HG02678 (cell line): ENCODE measurements around the gene PRR12.

Source experiments
- ATAC-seq: cut with Tn5 transposase; IDR thresholded peaks from one replicate; pipeline ENCODE4 v1.9.1; 2021; ENCODE audit warnings: mild to moderate bottlenecking, moderate library complexity; ENCODE audit not compliant: unreplicated experiment

PRR12 gene

GRCh38 chr19:49564616-49565045 lies 26.4 kb upstream of the PRR12 start:
- ATAC-seq: no peak

DNA sequence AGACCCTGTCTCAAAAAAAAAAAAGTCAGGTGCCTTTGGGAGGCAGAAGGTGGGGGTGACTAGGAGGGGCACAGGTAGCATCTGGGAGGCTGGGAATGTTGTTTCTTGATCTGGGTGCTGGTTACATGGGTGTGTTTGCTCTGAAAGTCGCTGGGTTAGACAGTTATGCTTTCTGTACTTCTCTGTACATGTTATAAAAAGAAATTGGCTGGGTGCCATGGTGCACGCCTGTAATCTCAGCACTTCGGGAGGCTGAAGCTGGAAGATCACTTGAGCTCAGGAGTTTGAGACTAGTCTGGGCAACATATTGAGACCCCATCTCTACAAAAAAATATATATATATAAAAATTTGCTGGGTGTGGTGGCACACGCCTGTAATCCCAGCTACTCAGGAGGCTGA lies 25.7 kb upstream of the PRR12 start:
- no peak for ATAC-seq

DNA sequence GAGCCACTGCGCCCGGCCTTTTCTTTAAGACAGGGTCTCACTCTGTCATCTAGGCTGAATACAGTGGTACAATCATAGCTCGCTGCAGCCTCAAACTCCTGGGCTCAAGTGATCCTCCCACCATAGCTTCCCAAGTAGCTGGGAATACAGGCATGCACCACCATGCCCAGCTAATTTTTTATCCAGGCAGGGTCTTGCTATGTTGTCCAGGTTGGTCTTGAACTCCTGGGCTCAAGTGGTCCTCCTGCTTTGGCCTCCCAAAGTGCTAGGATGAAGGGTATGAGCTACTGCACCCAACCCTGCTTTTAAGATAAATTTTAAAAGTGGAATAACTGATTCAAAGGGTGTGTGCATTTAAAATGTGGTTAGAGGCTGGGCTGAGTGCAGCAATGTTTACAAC lies 24.7 kb upstream of the PRR12 start:
- ATAC-seq: no peak

GRCh38 chr19:49567861-49568441 lies 23.0 kb upstream of the PRR12 start:
- ATAC-seq: no peak

- peak; percentile 51 for ATAC-seq
These were observed 20.7 kb upstream of the PRR12 start for GRCh38 chr19:49570138-49570856.

- ATAC-seq: no peak
These were observed 19.8 kb upstream of the PRR12 start for GRCh38 chr19:49570997-49571676.

DNA sequence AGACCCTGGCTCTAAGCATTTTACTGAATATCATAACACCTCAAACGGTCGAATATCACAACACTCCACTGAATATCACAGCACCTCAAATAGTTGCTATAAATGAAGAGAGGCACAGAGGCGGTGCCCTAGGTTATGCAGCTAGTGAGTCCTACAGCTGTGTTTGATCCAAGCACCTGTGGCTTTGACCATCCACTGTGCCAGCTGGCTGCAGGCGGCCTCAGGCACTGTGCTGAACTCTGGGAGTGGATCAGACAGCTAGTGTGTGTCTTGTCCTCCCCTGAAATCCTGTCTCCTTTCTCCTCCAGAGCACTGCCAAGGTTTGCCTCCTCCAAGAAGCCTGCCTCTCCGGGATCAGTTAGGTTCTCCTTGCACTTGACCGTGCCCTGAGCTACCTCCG lies 18.0 kb upstream of the PRR12 start:
- ATAC-seq: no peak

DNA sequence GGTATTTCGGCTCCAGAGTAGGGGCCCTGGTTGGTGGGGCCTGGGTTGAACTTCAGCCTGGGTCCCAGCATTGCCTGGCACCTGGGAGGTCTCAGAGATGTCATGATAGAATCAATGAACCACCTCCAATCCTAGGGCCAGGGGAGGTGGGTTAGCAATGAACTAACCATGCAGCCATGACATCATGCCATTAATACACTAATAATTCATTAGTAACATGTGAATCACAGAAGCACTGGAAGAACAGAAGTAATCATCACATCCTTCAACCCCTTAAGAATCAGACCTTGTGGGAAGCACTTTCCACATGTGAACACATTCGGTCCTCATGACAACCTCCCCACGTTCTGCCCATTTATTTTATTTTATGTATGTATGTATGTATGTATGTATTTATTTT lies 17.6 kb upstream of the PRR12 start:
- no peak for ATAC-seq

- no peak for ATAC-seq
These were observed 16.7 kb upstream of the PRR12 start for GRCh38 chr19:49574206-49574755.

DNA sequence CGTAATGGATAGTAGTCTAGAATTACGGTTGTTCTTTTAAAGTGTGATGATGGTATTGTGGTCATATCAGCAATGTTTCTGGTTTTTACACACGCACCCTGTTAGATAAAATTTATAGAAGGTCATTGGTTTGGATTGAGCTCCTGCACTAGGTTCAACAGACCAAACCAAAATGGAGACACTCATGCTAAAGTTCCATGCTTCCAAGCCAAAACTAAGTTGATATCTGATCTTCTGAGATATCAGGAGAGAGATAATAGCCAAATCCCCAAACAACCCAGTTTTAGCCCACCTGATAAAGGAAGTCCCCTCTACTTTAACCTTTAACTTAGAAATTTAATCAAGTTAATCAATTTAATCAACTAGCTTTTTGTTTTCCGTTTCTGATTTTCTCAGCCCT lies 11.8 kb upstream of the PRR12 start:
- ATAC-seq: no peak

DNA sequence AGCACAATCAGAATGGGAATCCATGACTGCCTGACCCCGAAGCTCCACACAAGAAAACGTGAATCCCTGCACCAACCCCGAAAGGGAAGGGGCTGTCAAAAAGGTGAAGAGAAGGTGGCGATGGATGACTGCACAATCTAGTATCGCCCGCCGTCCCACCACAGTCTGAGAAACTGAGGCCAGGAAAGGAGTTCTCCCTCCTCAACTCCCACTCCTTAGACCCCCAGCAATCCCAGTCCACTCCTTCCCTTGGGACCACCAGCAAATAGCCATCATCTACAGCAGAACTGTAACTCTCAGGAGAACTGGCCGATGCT lies 11.1 kb upstream of the PRR12 start:
- ATAC-seq: peak; percentile 21

GRCh38 chr19:49580264-49581006 lies 10.5 kb upstream of the PRR12 start, which contains the start of gene NOSIP:
Gene NOSIP (minus strand): TSS chr19:49580556. CDS start chr19:49560691, 19,865 bp downstream.
- ATAC-seq: peak; percentile 93

DNA sequence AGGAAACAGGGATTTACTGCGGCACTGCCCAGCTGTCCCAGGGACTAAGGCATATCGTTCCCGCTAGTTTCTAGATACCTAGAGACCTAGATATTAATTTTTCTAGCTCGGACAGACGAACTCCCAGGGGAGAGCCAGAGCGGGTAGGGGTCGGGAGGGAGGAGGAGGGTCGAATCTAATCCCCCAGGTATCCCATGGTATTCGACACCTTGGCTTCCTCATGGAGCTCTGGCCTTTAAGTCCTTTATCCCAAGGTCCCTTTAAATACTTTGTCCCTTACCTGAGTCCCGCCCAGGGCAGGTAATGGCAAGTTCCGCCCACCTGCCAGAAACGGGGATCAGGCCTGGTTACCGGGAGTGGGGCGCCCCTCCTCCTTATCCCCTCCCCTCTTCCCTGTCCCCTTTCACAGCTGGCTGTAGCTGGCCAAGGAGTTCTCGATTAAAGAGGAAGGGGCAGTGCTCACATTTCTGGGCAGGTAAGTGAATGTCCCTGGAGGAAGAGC lies 9.9 kb upstream of the PRR12 start, which contains the start of gene PRRG2:
TSS of gene PRRG2 (plus strand) at position 310 of the 502 bp plus-strand sequence. CDS start 1,904 bp downstream, outside the sequence.
- ATAC-seq: no peak

DNA sequence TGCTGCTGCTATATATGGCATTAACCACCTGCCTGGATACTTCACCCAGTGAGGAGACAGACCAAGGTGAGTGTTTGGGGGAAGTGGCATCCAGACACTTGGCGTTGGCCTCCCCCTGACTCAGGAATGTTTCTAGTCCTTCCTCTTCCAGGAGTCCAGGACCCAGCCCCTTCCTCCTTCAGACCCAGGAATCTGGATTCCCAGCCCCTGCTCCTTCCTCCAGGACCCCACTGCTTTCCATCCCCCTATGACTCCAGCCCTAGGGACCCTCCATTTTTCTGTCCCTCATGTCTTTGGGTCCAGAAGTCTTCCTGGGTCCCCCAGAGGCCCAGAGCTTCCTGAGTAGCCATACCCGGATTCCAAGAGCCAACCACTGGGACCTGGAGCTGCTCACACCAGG lies 7.7 kb upstream of the PRR12 start:
- ATAC-seq: no peak

- ATAC-seq: no peak
These were observed 6.0 kb upstream of the PRR12 start for GRCh38 chr19:49585023-49585422.

GRCh38 chr19:49587227-49587626 lies 3.8 kb upstream of the PRR12 start:
- ATAC-seq: no peak

- ATAC-seq: no peak
These were observed 2.4 kb upstream of the PRR12 start for GRCh38 chr19:49588365-49589122.

DNA sequence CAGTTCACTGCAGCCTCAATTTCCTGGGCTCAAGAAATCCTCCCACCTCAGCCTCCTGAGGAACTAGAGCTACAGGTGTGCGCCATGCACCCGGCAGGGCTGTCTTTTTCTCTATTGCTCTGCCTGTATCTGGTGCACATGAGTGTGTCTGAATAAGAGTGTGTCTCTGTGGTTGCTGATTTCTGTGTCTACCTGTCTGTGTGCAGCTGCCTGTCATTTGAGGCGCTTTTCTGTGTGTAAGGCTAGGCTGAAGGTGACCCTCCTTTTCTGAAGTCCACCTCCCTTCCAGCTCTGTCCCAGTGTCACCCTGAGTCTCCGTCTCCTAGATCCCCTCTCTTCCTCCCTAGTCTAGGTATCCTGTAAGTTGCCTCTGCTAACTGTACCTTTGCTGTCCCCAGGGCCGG lies 1.5 kb upstream of the PRR12 start:
- no peak for ATAC-seq

GRCh38 chr19:49590071-49590970 lies 661 bp upstream of the PRR12 start:
- ATAC-seq: peak; percentile 70
